OCI-M2 (cell line): ENCODE data around the gene C11orf97.
"Not testable (repeated sequence)": the region's sequence is repeated elsewhere in the genome, so short reads cannot be mapped to it uniquely, and the experiment has no call there.

Experiments used
- DNase-seq: peaks from one replicate; lab custom pipeline; 2025; ENCODE audit not compliant: unreplicated experiment; lab: John Stamatoyannopoulos, UW

The C11orf97 gene

GRCh38 chr11:94555752-94556329 is 43.6 kb downstream of the C11orf97 start:
- DNase-seq = not testable (repeated sequence)

GRCh38 chr11:94557421-94557820 is 45.2 kb downstream of the C11orf97 start:
- no peak for DNase-seq

- no peak for DNase-seq
Measured at GRCh38 chr11:94557992-94558391, 45.7 kb downstream of the C11orf97 start.

- DNase-seq = no peak
Measured at GRCh38 chr11:94558468-94558867, 46.2 kb downstream of the C11orf97 start.

DNA sequence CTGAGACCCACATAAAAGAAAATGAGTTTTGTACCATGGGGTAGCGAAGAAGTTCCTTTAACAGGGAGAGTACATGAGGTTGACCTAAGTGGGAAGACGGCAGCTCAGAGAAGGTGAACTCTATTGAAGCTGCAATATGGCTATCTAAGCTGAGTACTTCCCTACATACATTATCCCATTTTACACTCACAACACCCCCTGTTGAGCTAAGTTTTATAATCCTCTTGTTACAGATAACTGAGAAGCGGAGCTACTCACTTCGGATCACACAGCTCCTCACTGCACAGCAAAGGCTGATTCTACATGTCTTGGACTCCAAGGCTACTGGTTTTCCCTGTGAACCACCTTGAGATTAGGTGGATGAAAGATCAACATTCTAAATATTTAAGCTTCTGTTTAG is 46.7 kb downstream of the C11orf97 start:
- DNase-seq = no peak

GRCh38 chr11:94559361-94559760 is 47.1 kb downstream of the C11orf97 start:
- DNase-seq = no peak

DNA sequence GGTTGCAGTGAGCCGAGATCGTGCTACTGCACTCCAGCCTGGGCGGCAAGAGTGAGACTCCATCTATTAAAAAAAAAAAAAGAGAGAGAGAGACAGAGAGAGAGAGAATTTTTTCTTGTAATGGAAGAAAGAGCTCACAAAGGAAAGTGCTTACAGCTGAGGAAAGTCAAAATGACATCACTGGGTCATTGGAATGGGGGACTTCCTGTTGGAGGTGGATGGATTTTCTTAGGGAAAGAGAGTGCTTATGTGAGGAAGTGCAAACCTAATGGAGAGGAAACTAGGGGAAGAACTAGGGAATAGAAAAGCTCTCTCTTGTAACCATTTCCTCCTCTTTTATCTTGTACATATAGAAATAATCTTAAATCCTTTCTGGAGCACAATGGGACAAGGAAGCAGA is 48.6 kb downstream of the C11orf97 start:
- no peak for DNase-seq

DNA sequence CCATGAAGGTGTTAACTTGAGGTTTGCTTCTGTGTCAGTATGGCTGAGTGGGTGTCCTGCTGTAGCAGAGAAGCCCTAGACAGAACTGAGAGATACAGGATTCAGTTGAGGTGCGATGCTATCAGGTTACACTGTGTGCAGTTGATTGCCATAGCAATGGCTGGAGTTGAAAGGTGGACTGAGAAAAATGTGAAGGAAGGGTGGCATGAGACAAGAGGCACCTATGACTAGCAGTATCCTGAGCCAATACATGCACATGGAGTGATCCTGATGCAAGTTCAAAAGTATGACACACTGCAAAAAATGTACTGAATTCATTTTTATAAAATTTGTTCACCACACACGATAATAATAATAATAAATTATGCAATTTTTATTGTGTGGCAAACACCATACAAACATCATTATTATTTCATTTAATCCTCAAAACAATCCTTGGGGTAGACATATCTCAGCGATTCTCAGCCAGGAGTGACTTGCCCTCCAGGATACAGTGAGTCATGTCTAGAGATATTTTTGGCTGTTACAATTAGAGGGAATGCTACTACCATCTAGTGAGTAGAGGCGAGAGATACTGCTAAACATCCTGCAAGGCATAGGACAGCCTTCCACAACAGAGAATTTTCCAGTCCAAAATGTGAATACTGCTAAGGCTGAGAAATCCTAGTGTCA is 51.1 kb downstream of the C11orf97 start:
- DNase-seq = no peak

GRCh38 chr11:94563848-94564467 is 51.7 kb downstream of the C11orf97 start:
- no peak for DNase-seq

GRCh38 chr11:94567181-94567670 is 55.0 kb downstream of the C11orf97 start, which contains the start of gene PIWIL4:
Gene PIWIL4 (plus strand): TSS chr11:94567368. CDS start chr11:94567519, 151 bp downstream.
- no peak for DNase-seq

GRCh38 chr11:94568200-94568599 is 55.9 kb downstream of the C11orf97 start:
- DNase-seq = no peak

GRCh38 chr11:94568717-94569116 is 56.5 kb downstream of the C11orf97 start:
- DNase-seq = no peak

GRCh38 chr11:94572975-94573374 is 60.7 kb downstream of the C11orf97 start:
- DNase-seq = not testable (repeated sequence)

GRCh38 chr11:94574193-94574961 is 62.1 kb downstream of the C11orf97 start:
- no peak for DNase-seq

DNA sequence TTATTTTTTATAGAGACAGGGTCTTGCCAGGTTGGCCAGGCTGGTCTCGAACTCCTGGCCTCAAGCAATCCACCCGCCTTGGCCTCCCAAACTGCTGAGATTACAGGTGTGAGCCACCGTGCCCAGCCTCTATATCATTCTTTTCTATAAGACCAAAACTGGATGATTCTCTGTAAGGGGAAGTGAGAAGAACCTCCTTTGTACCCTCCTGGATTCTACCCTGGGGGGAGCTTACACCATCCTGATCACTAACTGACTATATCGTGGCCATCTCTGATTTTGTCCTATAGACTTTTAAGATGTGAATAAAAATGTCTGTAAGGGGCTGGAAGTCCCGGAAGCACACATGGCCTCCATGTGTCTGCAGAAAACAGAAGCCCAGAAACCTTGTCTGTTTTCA is 64.0 kb downstream of the C11orf97 start:
- DNase-seq = no peak

- DNase-seq = no peak
Measured at GRCh38 chr11:94577841-94578240, 65.6 kb downstream of the C11orf97 start.
